ENCODE results near the gene KIF16B. TPM values are rescaled to one million over a fixed set of nuclear protein-coding genes. Genes with fewer than 3 reads are reported as not detected.

Gene KIF16B
- total and polyA plus RNA-seq, 2 of the 13 experiments (the other 11 are each of a cell fraction or from before 2014, with no cell fraction given): 6.9 to 18.0 TPM

GRCh38 chr20:16573001-16573965 lies at the start of gene KIF16B (continued):
- no peak for TF ChIP-seq ZNF18 (CRISPR knock-in tag; IDR thresholded peaks at IDR 0.05; ENCODE audit: insufficient replicate concordance)
- TF ChIP-seq ZBED4 (CRISPR knock-in tag; IDR thresholded peaks at IDR 0.05; ENCODE audit: borderline replicate concordance): peak; percentile 80
- TF ChIP-seq FLYWCH1 (CRISPR knock-in tag; IDR thresholded peaks at IDR 0.05): no peak
- TF ChIP-seq FOXP4 (CRISPR knock-in tag; IDR thresholded peaks at IDR 0.05): peak; percentile 18; the same call in 1 of the 2 replicates
- TF ChIP-seq ZBTB34 (CRISPR knock-in tag; IDR thresholded peaks at IDR 0.05): peak; percentile 46; the same call in 1 of the 2 replicates
- peak; percentile 100 for TF ChIP-seq YEATS4 (CRISPR knock-in tag; IDR thresholded peaks at IDR 0.05; ENCODE audit: borderline replicate concordance)
- TF ChIP-seq HOMEZ (CRISPR knock-in tag; IDR thresholded peaks at IDR 0.05; ENCODE audit: low read depth): peak; percentile 84; the same call in 1 of the 2 replicates
- peak; percentile 98; the same call in 1 of the 2 replicates for TF ChIP-seq ZGPAT (CRISPR knock-in tag; IDR thresholded peaks at IDR 0.05)
- peak; percentile 66; the same call in 1 of the 2 replicates for TF ChIP-seq ZNF543 (CRISPR knock-in tag; IDR thresholded peaks at IDR 0.05)
- no peak for TF ChIP-seq ZBTB49 (CRISPR knock-in tag; IDR thresholded peaks at IDR 0.05; ENCODE audit: borderline replicate concordance)
- peak; percentile 86 for TF ChIP-seq MIXL1 (CRISPR knock-in tag; IDR thresholded peaks at IDR 0.05)
